Daoy (cell line): ENCODE results near the gene DDX52. TPM values are rescaled to one million over a fixed set of nuclear protein-coding genes. Genes with fewer than 3 reads are reported as not detected.
"Not testable (repeated sequence)": the region's sequence is repeated elsewhere in the genome, so short reads cannot be mapped to it uniquely, and the experiment has no call there.

Source experiments
- DNase-seq: peaks from one replicate; pipeline ENCODE4 v3.0.0-alpha.2; 2015; ENCODE audit warnings: low read depth
- total RNA-seq: library from RNA; depleted of rRNA; stranded (reverse); fragments of >200 nt; shearing (Covaris generic); gene quantifications from 2 replicates; pipeline ENCODE4 v1.2.3, GENCODE V29; 2014

DDX52 gene
- total RNA-seq, 1 experiment from 2014 or later = 22.2 TPM

- DNase-seq = no peak
These were observed 8.6 kb upstream of the DDX52 start for GRCh38 chr17:37651849-37652248.

- DNase-seq = peak; percentile 23
These were observed 7.3 kb upstream of the DDX52 start for GRCh38 chr17:37650419-37651003.

GRCh38 chr17:37648555-37648954 is 5.3 kb upstream of the DDX52 start:
- peak; percentile 35 for DNase-seq

- no peak for DNase-seq
These were observed 4.6 kb upstream of the DDX52 start for GRCh38 chr17:37647856-37648255.

GRCh38 chr17:37643869-37644268 is 623 bp upstream of the DDX52 start:
- DNase-seq = peak; percentile 4

- peak; percentile 2 for DNase-seq
These were observed 565 bp downstream of the DDX52 start for GRCh38 chr17:37642681-37643080.

- no peak for DNase-seq
These were observed 3.2 kb downstream of the DDX52 start for GRCh38 chr17:37640015-37640414.

GRCh38 chr17:37637956-37638355 is 5.3 kb downstream of the DDX52 start:
- DNase-seq = no peak

GRCh38 chr17:37616430-37616829 is 26.8 kb downstream of the DDX52 start:
- not testable (repeated sequence) for DNase-seq

- DNase-seq = no peak
These were observed 28.4 kb downstream of the DDX52 start for GRCh38 chr17:37614823-37615222.

GRCh38 chr17:37614391-37614790 is 28.9 kb downstream of the DDX52 start:
- DNase-seq = peak; percentile 46

GRCh38 chr17:37610971-37611370 is 32.3 kb downstream of the DDX52 start:
- DNase-seq = peak; percentile 1

- DNase-seq = peak; percentile 13
These were observed 33.2 kb downstream of the DDX52 start for GRCh38 chr17:37610041-37610420.

- peak; percentile 96 for DNase-seq
These were observed 33.8 kb downstream of the DDX52 start, which contains the start of gene SYNRG for GRCh38 chr17:37609170-37610040. Gene SYNRG (minus strand): TSS chr17:37609418. CDS start chr17:37609355, 63 bp downstream.

- DNase-seq = peak; percentile 25
These were observed 34.7 kb downstream of the DDX52 start for GRCh38 chr17:37608351-37609169.

GRCh38 chr17:37607637-37608331 is 35.5 kb downstream of the DDX52 start:
- DNase-seq = no peak

GRCh38 chr17:37605813-37606505 is 37.3 kb downstream of the DDX52 start:
- DNase-seq = no peak

- DNase-seq = no peak
These were observed 38.2 kb downstream of the DDX52 start for GRCh38 chr17:37605081-37605480.

GRCh38 chr17:37604556-37604955 is 38.7 kb downstream of the DDX52 start:
- no peak for DNase-seq

GRCh38 chr17:37598145-37598544 is 45.1 kb downstream of the DDX52 start:
- DNase-seq = no peak

GRCh38 chr17:37592291-37592690 is 51.0 kb downstream of the DDX52 start:
- no peak for DNase-seq
